ENCODE data around the gene GPAM. TPM values are rescaled to one million over a fixed set of nuclear protein-coding genes. Genes with fewer than 3 reads are reported as not detected.

The GPAM gene
- total RNA-seq, 1 experiment from 2014 or later, result 12.2 TPM

- TF ChIP-seq E2F4 (CRISPR knock-in tag; IDR thresholded peaks at IDR 0.05; ENCODE audit: borderline replicate concordance, low read depth) (no peak), SMAD3 (CRISPR knock-in tag; IDR thresholded peaks at IDR 0.05; ENCODE audit: borderline replicate concordance) (no peak), ZNF219 (CRISPR knock-in tag; IDR thresholded peaks at IDR 0.05; ENCODE audit: borderline replicate concordance) (no peak), RELA (CRISPR knock-in tag; IDR thresholded peaks at IDR 0.05; ENCODE audit: borderline replicate concordance) (no peak), ZNF512 (CRISPR knock-in tag; IDR thresholded peaks at IDR 0.05; ENCODE audit: borderline replicate concordance) (no peak), GABPB1 (CRISPR knock-in tag; IDR thresholded peaks at IDR 0.05) (no peak)
- TF ChIP-seq, protein P1, sequence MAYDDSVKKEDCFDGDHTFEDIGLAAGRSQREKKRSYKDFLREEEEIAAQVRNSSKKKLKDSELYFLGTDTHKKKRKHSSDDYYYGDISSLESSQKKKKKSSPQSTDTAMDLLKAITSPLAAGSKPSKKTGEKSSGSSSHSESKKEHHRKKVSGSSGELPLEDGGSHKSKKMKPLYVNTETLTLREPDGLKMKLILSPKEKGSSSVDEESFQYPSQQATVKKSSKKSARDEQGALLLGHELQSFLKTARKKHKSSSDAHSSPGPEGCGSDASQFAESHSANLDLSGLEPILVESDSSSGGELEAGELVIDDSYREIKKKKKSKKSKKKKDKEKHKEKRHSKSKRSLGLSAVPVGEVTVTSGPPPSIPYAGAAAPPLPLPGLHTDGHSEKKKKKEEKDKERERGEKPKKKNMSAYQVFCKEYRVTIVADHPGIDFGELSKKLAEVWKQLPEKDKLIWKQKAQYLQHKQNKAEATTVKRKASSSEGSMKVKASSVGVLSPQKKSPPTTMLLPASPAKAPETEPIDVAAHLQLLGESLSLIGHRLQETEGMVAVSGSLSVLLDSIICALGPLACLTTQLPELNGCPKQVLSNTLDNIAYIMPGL (CRISPR knock-in tag; IDR thresholded peaks at IDR 0.05), result no peak
Observed at GRCh38 chr10:112209684-112210131, 26.1 kb upstream of the GPAM start (continued).

DNA sequence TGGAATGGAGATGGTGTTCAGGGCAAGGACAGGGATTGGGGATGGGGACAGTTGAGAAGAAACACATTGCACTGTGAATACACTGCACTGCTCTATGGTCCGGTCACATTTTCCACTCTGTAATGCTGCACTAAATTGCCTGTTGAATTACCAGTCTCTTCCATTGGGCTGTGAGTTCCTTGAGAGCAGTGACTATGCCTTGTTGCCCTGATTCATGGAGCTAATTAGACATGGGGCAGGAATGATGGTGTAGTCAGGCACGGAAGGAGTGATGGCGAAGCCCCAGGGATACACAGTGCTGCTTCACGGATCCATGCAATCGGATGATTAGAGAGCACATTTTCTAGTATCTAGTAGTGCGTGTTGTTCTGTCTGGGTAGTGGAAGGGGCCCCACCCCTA lies 25.4 kb upstream of the GPAM start:
- H3K27ac Mint-ChIP-seq, result no peak overlapping the region
- no peaks in the 10 kb centered on the region for H3K36me3 Mint-ChIP-seq
- no peak overlapping the region for H3K4me3 Mint-ChIP-seq
- peaks cover 5% of the 10 kb centered on the region for H3K4me1 Mint-ChIP-seq
- TF ChIP-seq, protein P2, sequence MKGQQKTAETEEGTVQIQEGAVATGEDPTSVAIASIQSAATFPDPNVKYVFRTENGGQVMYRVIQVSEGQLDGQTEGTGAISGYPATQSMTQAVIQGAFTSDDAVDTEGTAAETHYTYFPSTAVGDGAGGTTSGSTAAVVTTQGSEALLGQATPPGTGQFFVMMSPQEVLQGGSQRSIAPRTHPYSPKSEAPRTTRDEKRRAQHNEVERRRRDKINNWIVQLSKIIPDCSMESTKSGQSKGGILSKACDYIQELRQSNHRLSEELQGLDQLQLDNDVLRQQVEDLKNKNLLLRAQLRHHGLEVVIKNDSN (CRISPR knock-in tag; IDR thresholded peaks at IDR 0.05), result no peak
- TF ChIP-seq ZNF423 (CRISPR knock-in tag; IDR thresholded peaks at IDR 0.05) (no peak), ESRRA (CRISPR knock-in tag; IDR thresholded peaks at IDR 0.05; ENCODE audit: borderline replicate concordance) (no peak), JUN (CRISPR knock-in tag; IDR thresholded peaks at IDR 0.05) (no peak)
- TF ChIP-seq, protein P1 (CRISPR knock-in tag; IDR thresholded peaks at IDR 0.05), result no peak
- TF ChIP-seq, protein P3, sequence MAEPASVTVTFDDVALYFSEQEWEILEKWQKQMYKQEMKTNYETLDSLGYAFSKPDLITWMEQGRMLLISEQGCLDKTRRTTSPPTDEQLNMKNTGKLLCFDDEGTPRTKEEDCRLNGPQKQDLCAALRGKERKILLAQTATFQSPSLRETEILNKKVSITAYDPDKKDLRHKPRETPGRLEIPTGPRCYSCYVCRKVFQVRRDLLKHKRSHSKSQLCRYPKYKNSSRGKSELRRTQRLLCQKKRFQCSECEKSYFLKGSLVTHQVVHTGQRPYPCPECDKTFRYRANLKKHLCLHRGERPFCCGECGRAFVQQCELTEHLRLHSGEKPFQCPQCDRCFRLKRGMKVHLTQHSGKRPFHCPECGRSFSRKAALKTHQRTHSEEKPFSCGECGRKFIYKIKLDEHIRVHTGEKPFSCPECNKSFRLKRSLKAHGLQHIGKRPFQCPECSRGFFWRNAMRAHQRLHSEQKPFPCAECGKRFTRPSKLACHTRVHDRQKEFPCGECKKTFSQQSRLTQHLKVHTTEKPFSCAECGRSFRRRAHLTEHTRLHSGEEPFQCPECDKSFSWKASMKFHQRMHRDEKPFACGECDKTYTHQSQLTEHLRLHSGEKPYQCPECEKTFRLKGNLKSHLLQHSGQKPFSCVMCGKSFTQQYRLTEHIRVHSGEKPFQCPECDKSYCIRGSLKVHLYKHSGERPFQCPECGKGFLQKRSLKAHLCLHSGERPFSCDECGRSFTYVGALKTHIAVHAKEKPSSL (CRISPR knock-in tag; conservative IDR thresholded peaks at IDR 0.05), result no peak
- TF ChIP-seq, protein P4, sequence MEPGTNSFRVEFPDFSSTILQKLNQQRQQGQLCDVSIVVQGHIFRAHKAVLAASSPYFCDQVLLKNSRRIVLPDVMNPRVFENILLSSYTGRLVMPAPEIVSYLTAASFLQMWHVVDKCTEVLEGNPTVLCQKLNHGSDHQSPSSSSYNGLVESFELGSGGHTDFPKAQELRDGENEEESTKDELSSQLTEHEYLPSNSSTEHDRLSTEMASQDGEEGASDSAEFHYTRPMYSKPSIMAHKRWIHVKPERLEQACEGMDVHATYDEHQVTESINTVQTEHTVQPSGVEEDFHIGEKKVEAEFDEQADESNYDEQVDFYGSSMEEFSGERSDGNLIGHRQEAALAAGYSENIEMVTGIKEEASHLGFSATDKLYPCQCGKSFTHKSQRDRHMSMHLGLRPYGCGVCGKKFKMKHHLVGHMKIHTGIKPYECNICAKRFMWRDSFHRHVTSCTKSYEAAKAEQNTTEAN (CRISPR knock-in tag; IDR thresholded peaks at IDR 0.05), result no peak
- DNase-seq (ENCODE audit: low spot score) (no peak), ATAC-seq (no peak)
- POLR2A ChIA-PET, result no interaction called here
- no peaks in the 10 kb centered on the region for H3K27me3 Mint-ChIP-seq (ENCODE audit: low read depth)
- H3K9me3 Mint-ChIP-seq, result 0 out of 2 replicates have a peak, but pooled peaks cover 3% of the 10 kb centered on the region
- CTCF ChIA-PET, result interaction anchor here (0.6 to 1.7 kb wide), 2 partner anchors 99 to 173 kb away, joined by 3 to 6 read pairs; no protein-coding TSS in a partner anchor

All from WTC11 (cell line).